HuH-7.5 (cell line): ENCODE data around the gene CES4A.

Experiments used
- DNase-seq: peaks from one replicate; pipeline ENCODE4 v3.0.0; 2011; ENCODE audit warnings: low spot score

CES4A gene

GRCh38 chr16:67053767-67054334 lies 65.5 kb downstream of the CES4A start:
- no peak for DNase-seq

- DNase-seq: no peak
Measured at GRCh38 chr16:67054901-67055300, 66.5 kb downstream of the CES4A start.

- DNase-seq: no peak
Measured at GRCh38 chr16:67055712-67056487, 67.5 kb downstream of the CES4A start.
